Left renal pelvis (tissue), 4 donors: Measurements from ENCODE around the gene MALSU1. TPM values are rescaled to one million over a fixed set of nuclear protein-coding genes. Genes with fewer than 3 reads are reported as not detected.

Experiments
- DNase-seq, 4 donors: peaks; one replicate each; pipeline ENCODE4 v3.0.0-alpha.2; 2013; ENCODE audit warnings: low read depth in 4 of 4, low spot score in 3 of 4
- polyA plus RNA-seq, 4 donors: library from polyadenylated mRNA; unstranded; fragments of 120-200 nt; gene quantifications; one replicate each; pipeline ENCODE4 v1.2.1, GENCODE V29; 2013; ENCODE audit not compliant: insufficient read length in 4 of 4

MALSU1 gene
- polyA plus RNA-seq: 10 to 100 TPM; 43.3 to 56.8 (median 48.2) TPM

DNA sequence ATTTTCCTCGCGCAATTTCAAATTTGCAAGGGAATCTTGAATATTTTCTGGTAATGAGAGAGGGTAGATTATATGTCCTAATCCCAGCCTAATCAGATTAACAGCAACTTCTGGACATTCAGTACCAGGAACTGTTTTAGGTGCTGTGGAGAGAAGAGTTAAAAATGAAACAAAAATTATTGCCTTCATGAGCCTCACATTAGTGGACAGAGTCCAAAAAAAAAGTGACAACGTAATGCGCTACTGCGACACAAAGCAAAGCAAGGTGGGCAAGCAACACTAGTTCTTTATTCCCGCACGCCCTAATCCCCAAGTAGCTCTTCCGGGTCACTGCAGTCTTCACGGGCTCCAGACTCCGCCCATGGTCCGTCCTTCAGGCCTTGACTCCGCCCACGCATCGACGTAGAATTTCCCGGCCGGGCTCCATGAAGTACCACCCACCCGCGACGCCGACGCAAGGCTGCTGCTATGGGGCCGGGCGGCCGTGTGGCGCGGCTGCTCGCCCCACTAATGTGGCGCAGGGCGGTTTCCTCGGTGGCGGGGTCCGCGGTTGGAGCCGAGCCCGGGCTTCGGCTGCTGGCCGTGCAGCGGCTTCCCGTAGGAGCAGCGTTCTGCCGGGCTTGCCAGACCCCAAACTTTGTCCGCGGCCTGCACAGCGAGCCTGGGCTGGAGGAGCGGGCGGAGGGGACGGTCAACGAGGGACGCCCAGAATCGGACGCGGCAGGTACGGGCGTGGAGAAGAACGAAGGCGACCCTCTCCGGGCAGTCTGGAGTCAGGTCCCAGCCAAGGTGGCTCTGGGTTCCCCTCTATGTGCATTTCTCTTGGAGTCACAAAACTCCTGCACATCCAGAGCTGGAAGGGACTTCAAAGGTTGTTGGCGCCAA lies at the start of gene MALSU1:
TSS of gene MALSU1 (plus strand) at position 455 of the 885 bp plus-strand sequence. CDS start at position 469, 14 bp downstream.
- DNase-seq: peak; percentile 92 to 97 (median 95)

DNA sequence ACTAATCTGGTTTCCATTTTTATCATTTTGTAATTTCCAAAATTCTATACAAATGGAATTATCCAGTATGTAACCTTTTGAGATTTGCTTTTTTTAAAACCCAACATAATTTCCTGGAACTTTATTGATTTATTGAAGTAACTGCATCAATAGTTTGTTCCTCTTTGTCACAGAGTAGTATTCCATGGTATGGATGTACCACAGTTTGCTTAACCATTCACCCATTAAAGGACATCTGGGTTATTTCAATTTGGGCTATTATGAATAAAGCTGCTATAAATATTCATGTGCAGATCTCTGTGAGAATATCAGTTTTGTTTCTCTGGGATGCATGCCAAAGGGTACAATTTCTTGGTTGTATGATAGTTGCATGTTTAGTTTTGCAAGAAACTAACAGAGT lies 49.7 kb upstream of the MALSU1 start:
- DNase-seq: no peak

DNA sequence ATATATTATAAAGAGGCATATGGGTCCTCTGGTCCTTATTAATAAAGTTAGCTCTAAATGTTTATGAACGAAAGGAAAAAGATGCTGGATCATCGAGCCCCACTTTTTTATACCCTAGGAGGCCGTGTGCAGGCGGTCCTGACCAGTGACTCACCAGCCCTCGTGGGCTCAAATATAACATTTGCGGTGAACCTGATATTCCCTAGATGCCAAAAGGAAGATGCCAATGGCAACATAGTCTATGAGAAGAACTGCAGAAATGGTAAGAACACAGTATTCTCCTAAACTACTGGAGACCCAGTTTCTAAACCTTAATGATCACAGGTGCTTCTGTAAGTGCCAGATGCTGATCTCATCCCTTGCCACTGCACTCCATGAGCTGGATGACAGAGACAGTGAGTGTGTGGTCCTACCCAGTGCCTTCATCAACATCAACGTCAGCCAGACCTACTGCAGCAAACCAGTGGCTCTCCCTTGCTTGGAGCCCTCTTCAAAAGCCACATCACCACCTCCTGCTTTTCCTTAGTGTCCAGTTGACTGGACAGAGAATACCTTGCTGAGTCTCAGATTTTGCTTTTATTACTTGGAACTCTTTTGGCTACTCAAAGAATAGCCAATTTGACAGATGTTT lies 45.0 kb upstream of the MALSU1 start:
- no peak for DNase-seq

DNA sequence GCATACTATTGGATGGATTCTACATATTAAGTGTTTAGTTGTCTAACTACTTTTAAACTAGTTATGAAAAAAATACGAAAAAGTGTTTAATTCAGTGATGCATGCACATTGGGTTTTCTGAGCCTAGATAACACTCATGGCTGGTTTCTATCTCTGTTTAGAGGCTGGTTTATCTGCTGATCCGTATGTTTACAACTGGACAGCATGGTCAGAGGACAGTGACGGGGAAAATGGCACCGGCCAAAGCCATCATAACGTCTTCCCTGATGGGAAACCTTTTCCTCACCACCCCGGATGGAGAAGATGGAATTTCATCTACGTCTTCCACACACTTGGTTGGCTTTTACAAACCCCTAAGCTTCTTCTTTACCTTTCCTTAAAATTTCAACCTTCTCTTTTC lies 42.4 kb upstream of the MALSU1 start:
- DNase-seq: no peak

DNA sequence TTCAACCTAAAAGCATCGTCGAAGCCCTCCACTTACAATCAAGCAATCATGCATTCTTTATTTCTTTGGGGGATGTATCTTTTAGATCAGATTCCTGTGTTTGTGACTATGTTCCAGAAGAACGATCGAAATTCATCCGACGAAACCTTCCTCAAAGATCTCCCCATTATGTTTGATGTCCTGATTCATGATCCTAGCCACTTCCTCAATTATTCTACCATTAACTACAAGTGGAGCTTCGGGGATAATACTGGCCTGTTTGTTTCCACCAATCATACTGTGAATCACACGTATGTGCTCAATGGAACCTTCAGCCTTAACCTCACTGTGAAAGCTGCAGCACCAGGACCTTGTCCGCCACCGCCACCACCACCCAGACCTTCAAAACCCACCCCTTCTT lies 38.8 kb upstream of the MALSU1 start:
- no peak for DNase-seq

DNA sequence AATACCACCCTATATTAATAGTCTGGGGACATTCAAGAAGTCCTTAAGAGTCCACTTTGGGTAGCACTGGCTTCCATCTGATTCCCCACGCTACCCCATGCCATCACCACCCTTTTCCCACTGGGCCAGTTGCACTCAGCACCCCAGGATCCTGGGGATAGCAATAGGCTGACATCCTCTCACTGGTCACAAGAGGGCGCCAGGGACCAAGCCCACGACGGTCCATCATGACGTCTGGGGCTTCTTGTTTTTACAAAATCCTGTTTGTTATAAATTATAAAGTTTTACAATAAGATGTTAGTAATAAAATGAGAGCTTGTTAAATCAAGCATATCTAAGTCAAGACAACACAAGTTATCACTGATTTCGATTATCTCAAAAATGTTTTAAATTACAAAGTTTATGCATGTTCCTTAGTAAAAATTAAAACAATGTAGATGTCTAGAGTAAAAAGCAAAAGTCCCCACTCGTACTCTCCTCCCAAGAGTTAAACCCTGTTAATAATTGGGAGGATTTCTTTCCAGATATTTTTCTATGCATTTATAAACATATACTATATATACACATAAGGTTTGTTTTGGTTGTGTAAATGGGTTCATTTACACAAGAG lies 37.2 kb upstream of the MALSU1 start:
- no peak for DNase-seq

DNA sequence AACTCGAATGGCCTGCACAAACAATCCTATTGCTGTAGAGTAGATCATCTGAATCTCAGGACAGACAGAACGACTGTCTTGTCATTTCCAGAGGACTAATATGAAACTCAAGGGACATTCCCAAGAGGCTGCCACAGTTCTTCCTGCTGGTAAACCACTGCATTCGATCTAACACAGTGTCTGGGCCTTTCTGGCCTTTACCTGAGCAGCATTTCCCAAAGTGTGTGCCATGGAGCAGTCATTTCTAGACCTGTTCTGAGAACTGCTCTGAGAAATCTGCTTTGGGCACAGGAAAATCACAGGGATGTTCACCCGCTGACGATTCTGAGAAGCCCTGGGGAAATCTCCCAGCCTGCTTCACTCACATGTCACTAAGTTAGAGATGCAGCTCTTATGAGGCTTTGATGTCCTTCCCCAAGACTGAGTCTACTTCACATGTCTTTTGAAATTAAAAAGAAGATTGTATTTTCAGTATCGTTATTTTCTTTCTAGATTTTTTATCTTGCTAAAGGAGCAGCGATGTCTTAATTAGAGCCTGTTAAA lies 34.2 kb upstream of the MALSU1 start:
- DNase-seq: no peak

DNA sequence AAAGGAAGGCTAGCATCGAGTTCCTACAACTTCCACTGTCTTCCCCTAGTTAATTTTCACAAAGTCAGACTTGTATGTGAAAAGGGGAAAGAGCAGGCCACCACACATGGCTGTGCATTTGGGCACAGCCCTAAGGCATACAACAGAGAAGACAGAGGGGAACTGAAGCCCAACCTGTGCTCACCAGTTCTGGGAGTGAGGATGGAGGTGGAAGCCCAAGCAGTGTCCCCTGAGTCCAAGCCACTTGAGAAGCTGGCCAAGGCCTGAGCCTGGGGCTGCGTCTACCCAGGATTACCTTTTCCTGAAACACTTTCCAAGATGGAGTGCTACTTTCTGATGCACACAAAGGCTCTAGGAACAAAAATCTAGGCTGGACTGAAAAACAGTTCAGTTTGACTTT lies 32.2 kb upstream of the MALSU1 start:
- DNase-seq: no peak

DNA sequence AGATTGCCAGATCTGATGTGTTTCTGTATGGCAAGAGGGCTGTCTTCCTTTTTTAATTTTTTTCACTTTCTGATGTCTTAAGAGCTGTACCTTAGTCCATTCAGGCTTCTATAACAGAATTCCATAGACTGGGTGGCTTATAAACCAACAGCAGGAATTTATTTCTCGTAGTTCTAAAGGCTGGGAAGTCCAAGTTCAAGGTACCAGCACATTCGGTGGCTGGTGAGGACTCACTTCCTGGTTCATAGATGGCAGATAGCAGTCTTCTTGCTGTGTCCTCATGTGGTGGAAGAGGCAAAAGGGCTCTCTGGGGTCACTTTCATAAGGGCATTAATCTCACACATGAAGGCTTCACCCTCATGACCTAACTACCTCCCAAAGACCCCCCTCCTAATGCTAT lies 31.8 kb upstream of the MALSU1 start:
- DNase-seq: no peak

DNA sequence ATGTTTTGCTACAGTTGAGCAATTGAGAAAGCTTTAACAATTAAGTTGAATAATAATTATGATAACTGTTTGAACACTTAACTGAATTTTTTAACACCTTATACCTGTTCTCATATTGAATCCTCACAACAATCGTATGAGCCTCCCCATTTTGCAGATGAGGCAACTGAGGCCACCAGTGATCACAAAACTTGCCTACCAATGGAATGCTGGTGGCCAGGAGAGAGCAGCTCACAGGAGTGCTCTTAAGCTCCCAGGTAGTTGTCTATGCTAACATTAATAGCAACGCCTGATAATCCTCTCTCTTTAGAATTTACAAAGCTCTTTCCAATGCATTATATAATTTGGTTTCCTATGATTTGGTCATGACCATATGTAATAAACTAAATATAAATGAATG lies 31.0 kb upstream of the MALSU1 start:
- DNase-seq: no peak

DNA sequence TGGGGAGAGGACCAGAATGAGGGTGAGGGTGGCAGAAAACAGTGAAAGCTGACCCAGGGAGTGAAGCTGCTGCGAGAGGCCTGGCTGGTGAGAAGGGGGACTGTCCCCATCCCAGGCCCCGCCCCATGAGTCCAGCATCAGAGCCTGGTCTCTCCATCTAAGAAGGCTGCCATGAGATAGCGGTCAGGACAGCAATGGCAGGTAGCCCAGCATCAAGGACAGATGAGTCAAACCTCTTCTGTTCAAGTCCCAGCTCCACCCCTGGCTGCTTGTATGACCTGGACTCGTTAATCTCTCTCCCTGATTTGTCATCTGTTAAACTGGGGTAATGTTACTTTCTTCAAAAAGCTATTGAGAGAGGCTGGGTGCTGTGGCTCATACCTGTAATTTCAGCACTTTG lies 30.4 kb upstream of the MALSU1 start:
- no peak for DNase-seq

DNA sequence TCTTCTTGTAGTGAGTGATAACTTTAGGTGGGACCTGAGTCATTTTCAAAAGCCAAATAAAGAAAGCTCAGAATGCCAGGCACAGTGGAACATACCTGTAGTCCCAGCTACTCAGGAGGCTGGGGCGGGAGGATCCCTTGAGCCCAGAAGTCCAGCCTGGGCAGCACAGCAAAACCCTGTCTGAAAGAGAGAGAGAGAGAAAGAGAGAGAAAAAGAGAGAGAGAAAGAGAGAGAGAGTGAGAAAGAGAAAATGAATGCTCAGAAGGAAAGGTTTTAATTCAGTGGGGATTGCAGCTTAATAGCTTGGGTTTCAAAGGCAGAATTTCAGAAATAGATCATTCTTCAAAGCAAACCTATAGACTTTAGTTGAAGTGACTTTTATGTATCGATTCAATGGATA lies 26.9 kb upstream of the MALSU1 start:
- DNase-seq: no peak

DNA sequence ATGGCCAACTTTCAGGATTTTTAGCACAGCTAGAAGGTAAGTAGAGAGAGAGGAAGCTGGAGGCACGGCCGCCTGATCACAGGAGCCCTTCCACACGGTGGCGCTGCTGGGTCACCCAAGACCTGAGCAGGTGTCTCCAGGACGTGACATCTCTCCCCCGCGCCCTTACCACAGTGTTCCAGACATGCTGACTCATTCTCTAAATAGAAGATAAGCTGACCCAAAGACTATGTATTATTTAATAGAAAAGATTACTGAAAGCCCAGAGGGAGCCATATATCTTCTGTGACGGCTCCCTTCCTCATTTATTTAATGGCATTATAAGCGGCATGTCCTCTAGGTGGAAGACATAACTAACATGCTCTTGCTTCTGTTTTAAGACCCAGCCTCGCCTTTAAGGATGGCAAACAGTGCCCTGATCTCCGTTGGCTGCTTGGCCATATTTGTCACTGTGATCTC lies 26.0 kb upstream of the MALSU1 start:
- peak; percentile 31 to 63 (median 48) for DNase-seq

DNA sequence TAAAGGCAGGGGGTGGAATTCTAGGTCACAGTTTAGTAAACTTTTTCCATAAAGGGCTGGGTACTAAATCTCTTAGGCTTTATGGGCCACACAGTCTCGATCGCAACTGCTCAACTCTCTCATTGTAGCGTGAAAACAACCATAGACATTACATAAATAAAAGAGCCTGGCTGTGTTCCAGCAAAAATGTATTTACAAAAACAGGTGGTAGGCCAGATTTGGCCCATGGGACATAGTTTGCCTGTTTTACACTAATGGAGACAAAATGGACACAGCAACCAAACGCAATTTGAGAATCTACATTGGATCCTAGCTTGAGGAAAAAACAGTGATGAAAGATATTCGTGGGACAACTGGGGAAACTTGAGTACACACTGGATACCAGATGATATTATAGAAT lies 23.2 kb upstream of the MALSU1 start:
- no peak for DNase-seq

DNA sequence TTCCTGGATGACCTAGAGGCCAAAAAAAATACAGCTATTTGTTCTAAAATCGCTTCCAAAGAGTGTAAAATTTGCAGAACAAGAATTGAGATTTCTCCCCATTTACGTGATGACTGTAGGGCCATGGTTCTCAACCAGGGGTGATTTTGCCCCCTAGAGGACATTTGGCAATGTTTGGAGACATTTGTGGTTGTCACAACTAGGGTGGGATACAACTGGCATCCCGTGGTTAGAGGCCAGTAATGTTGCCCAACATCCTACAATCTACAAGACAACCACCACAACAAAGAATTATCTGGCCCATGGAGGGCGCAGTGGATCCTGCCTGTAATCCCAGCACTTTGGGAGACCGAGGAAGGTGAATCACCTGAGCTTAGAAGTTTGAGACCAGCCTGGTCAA lies 22.8 kb upstream of the MALSU1 start:
- DNase-seq: no peak

DNA sequence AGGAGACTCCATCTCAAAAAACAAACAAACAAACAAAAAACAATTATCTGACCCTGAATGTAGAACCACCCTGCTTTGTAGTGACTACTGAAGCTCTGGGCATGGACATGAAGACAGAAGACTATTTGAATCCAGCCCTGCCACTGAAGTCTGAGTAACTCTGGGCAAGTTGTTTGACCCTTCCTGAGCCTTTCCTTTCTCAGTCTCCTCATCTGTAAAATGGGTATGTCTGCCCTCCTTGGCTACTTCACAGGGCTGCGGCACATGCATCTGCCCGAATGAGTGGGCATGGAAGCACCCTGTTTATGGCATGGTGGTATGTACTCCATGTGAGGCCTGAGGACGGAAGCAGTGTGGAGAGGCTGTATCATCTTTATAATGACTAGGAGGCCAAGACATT lies 22.2 kb upstream of the MALSU1 start:
- DNase-seq: no peak

DNA sequence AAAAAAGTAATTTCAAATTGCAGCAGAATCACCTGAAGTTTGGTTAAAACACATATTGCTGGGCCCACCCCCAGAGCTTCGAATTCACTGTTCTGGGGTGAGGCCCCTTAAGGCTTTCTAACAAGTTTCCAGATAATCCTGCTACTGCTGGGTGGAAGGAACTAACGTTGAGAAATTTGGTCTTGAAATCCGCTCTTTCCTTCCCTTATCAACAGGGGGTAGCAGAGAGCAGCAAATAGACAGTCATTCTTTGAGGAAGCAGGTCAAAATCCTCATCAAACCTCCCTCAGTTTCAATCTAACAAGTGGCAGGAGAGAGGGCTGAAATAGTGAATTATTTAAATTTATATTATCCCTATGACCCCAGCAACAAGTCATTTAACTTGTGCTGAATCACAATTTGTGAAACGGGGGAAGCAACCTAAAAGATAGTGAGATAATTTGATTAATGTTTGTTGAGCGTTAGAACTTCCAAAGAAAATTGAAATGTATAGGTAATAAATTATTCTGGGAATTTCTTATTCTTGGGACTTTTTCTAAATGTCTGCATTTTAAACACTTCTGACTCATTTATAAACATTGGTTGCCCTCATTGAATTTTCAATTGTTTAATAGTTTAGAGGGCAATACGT lies 21.7 kb upstream of the MALSU1 start:
- DNase-seq: peak in 3 of 4 donors; percentile 42 to 54 (median 42)

DNA sequence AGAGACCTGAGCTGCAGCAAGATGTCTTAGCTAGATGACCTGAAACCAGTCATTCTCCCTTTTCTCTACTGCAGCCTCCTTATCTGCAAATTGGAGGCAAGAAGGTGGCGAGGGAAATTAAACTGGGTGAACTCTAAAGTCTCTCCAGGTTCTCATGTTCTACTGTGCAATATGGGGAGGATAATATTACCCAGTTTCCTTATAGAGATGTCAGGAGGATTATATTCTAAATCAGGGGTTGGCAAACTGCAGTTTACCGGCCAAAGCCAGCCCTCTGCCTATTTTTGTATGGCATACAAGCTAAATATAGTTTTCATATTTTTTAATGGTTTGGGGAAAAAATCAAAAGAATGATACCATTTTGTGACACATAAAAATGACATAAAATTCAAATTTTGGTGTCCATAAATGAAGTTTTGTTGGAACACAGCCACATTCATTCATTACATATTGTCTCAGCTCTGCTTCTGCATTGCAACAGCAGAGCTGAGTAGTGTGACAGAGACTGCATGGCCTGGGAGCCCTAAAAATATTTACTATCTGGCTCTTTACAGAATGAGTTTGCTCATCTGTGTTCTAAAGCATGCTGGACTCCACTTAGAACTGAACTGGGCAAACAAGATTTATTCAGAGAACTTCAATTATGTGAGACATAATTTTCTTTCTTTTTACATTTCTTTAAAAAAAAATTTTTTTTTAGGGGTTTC lies 19.2 kb upstream of the MALSU1 start:
- no peak for DNase-seq

DNA sequence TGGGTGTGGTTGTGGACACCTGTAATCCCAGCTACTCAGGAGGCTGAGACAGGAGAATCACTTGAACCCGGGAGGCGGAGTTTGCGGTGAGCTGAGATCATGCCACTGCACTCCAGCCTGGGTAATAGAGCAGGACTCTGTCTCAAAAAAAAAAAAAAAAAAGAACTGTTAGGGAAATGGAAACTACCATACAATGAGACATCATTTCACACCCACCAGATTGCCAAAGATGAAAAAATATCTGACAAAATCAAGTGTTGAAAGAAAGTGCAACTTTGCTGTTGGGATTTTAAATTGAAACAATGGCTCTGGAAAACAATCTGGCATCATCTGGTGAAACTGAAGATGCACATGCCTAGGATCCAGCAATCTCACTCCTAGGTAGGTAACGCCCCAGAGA lies 16.1 kb upstream of the MALSU1 start:
- DNase-seq: no peak

DNA sequence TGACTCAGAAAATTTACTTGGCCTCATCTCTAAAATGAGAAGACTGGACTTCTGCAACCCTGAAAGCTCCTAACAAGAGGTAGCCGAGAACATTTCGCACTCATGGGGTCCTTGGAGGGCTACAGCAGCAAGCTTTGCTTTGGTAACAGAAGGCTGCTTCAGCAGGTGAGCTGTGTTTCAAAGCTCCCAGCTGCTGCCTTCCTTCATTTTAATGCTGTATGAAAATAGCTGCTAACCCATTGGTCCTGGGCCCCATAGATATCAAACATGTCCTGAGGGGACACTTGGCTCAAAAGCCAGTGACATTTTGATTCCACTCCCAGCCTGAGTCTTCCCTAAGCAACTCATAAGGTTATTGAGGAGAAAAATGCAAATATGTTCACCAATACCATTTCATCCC lies 14.3 kb upstream of the MALSU1 start:
- no peak for DNase-seq
